Measurements from ENCODE around the gene ATP9A. TPM values are rescaled to one million over a fixed set of nuclear protein-coding genes. Genes with fewer than 3 reads are reported as not detected.

The ATP9A gene
- polyA plus RNA-seq, 12 donors = 30.6 to 92.7 (median 60.4) TPM

DNA sequence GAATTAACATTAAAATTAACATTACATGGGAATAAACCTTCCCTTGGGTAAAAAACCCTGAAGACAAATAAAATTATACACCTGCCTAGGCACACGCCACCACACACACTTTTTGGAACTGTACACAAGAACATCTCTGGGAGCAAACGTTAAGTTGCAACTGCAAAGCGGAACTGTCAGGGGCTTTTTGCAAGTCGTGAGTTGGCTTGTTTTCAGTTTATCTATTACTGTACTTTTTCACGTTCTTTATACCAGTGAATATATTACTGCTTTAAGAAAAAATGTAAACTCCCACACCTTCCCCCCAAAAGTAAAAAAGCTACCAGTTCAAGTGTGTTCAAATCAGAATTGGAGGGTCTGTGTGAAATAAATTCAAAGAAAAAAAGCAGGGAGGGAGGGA, 160.1 kb downstream of the ATP9A start:
- DNase-seq = no peak

DNA sequence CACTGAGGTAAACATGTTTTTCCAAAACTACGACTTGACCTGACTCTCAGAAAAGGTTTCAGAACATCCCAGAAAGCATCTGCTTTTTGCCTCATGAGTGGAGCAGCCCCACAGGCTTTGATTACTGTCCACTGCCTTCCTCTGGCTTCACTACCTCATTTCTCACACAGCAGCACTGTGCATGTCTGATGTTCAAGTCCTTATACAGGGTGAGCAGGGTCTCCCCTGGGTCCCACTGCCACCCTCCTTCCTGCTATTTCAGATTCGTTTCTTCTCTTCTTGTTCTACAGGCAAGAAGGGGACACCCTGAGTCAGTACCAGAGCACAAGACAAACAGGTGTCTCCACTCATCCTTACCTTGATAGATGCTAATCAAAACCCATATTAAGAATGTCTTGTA, 161.0 kb downstream of the ATP9A start:
- DNase-seq = no peak

DNA sequence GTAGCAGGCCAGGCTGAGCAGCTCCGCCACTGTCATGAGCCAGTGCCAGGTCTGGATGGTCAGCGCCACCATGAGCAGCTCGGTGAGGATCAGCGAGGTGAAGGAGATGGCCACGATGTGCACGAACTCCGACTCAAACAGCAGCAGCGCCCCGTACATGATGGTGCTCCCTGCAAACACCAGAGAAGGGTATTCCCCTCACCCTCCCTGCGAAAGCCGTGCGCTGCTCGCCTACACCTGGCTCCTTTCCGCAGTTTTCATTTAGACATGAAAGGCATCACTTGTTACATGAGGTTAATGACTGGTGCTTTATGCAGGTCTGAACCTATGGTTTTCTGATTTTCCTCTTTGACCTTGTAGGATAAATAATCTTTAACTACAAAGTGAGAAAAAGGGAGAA, 163.3 kb downstream of the ATP9A start:
- DNase-seq = no peak

DNA sequence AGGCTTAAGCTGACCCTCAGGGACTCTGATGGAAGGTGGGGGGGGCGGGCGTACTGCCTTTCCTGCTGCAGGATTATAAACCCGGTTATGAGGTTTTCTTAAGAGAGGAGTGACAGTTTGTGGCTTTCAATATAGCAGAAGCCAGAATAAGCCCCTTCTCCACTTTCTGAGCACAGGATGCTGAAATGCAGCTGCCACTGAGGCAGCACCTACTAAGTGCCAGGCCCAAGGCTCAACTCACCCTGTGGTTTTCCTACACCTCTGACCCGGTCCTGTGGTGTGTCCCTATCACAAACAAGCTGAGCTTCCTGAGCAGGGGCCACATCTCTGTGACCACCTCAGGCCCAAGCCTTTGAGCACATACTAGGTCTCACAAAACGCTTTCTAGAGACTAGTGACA, 166.1 kb downstream of the ATP9A start:
- DNase-seq = no peak

DNA sequence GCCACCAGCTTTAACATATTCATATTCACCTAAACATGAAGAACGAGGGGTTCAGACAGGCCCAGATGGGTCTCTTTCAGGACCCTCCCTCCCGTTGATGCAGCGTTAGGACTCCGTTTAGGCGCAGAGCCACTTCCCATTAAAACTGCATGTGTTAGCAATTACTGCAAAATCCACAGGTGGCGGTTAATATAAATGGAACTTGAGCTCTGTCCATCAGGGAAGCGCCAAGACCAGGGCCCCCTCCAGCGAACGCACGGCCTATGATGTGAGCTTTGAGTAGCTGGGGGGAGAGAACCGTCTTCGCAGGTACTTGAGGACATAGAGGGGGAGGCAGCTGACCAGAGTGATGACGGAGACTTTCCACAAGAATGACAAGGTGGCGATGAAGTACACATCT, 167.2 kb downstream of the ATP9A start:
- DNase-seq = no peak

DNA sequence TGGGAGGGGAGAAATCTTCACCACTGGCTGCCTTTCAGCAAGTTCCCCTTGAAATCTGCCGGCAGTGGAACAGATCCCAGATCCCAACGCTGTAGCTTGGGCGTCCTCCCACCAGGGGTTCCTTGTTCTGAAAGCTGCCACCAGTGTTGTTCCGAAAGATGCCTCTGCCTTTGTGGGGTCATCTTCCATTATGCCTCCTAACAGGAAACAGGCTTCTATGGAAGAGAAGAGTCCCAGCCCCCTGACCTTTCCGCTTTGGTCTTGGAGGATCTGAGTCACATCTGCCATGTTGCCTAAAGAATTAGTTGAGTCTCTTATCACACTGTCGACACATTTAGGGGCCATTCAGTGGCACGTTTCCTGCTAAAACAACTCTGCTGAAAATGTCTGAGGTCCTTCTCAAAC, 168.2 kb downstream of the ATP9A start:
- DNase-seq = no peak

DNA sequence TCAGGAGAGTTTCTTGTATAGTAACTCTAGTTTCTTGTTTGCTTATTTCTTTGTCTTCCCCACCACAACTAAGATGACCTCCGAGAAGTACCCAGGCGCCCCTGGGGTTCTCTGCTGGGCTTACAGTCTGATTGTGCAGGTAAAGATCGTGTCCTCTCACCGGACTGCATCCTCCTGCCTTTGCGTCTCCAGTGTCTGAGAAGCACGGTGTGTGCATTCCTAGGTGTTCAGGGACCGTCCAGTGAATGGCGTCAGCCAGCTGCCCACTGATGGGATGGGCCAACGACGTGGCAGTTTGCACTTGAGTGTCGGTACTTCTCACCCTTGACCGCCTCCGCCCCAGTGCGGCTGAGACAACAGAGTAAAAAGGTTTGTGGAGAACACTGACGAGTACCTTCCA, 169.6 kb downstream of the ATP9A start:
- DNase-seq = no peak

DNA sequence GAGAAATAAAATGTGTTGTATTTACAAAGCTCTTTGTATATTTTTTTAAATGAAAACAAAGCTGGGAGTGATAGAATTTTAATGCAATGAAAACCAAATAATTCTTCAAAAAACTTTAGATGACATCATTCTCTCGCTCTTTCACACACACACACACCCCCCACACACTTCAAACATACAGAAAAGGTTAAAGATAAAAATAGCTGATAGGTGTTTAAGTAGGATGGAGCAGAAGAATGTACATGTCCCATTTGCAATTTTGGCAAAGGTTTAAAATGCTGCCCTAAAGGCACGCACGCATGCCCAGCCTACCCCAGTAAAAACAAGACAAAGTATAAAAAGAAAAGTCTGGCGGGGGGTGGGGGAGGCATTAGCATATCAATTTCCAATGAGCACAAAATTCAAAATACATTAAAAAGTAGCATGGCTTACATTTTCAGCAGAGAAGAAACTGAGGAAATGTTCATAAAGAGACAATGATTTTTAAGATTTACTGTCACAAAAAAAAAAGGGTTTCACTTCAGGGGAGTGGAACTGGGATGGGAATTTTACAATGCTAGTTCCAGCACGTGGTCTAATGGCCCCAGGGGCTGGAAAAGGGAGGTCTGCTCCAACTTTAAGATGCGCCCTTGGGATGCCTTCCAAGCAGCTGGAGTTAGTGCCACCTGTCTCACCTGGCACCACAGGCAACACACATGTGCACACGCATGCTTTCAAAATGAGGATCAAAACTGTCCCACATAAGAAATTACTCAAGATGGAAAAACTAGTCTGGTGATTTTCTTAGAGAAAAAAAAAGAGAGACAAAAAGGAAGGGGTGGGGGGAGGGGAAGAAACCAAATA, 170.6 kb downstream of the ATP9A start:
- no peak for DNase-seq

DNA sequence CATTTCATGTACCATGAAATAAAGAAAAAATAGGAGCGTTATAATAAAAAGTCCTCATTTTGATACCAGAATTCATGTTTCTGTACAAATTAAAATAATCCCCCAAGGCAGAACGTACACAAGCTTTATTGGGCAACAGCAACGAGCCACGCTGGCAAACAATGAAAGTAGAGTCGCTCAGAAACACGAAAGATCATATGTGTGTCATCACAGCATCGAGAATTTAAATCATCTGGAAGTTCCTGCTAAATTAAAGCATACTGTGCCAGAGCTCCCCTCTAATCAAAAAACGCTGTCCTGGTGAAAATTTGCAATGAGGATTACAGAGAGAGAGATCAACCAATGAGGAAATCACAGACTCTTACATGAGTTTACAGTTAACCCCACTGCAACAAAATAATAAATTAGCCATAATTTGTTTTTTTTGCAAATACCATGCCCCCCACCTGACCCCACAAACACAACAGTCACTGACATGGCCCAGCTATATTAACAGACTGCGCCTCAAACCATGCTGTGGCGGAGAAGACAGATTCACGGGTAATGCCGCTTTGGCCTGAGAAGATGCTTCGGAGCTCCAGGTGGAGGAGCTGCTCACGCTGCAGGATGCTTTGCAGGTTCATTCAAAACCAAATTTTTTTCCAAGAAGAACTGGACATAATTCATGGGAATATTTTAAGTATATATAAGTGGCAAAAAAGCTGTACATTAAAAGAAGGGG, 171.4 kb downstream of the ATP9A start:
- DNase-seq = no peak

DNA sequence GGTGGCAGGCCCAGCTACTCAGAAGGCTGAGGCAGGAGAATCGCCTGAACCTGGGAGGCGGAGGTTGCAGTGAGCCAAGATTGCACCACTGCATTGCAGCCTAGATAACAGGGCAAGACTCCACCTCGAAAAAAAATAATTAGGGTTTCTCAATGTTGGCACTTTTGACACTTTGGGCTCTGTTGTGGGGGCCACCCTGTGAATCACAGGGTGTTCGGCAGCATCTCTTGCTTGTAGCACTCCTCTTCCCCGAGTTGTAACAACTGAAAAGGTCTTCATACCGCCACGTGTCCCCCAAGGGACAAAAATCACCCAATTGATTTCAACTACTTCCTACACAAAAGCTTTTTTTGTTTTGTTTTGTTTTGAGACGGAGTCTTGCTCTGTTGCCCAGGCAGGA, 172.4 kb downstream of the ATP9A start:
- no peak for DNase-seq

DNA sequence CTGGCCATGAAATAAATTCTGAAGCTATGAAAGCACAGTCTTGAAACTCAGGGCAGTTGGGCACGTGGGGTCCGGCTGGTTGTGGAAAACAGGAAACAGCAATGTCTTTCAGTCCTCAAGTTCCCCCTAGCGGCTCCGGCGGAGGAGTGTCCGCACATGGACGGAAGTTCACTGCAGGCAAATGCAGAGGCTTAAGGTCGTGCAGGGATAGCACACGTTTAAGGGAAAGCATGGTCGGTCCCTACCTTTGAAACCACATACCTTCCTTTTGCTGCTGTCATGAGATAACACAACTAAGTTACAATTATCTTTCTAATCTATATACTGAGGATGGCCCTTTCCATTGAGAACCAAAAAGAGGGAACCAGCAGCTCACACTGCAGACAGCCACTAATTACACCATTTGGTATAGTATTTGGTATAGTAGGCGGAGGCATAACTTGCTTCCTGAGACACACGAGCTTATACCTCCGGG, 173.1 kb downstream of the ATP9A start:
- peak; percentile 86 for DNase-seq

DNA sequence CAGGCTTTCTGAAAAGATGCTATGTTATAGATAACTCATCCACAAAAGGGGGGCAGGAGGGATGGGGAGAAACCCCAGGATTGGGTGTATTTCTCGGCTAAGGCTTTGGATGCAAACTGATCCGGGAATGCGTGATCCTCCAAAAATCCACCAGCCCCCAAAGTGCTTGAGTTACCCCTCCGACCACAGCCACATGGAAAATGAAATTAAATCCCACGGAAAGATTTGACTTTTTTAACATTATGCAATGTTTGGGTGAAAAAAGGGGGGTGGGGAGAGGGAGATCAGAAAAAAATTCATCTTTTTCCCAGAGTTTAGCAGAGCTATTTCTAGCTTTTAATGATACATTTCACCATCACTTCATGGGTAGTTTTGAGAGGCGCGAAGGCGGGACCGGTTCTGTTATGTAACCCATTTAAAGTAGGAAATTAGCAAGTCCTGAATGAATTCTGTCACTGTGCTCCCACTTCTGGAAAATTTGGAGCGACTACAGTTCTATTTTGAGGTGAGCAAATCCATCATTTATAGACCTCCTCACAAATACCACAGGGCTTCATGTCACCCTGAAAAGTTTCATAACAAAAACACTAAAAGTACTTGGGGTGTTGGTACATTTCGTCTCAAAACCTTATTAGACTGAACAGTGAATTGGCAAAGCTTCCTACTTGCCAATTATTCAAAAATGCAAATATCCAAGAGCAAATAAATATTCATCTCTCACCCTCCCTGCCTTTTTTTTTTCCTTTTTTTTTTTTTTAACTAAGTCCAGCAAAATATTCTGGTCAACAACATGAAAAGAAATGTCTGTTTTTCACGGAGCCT, 173.7 kb downstream of the ATP9A start:
- DNase-seq = no peak

DNA sequence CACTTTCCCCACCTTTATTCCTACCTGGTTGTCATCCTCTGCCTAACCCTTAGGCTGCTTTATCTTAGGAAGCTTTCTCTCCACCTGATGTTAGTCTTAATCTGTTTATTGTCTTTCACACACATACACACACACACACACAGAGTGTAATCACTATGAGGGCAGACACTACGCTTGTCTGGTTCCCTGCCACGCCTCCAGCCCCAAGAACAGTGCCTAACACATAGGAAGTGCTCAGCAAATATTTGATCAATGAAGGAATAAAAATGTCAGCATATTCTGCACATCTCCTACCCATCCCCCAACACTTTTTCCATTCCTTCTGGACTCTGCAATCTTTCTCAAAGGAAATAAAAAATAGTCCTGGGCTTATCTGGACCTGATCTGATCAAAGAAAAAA, 174.6 kb downstream of the ATP9A start:
- DNase-seq = no peak

DNA sequence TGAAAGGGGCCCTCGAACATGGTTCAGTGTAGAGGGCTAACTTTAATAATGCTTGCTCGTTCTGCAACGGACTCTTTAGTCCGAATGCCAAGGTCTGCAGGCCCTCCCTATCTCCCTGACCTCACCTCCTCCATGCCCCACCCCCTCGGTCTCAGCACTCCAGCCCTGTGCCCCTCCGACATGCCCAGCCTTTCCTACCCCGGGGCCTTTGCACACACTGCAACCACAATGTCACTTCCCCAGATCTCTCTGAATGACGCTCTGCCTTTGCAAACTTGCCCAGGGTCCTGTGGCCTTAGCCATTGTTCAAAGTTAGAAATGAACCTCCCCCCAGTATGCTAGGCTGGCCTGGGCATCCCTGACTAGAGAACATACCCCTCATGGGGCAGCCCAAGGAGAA, 175.6 kb downstream of the ATP9A start:
- no peak for DNase-seq

DNA sequence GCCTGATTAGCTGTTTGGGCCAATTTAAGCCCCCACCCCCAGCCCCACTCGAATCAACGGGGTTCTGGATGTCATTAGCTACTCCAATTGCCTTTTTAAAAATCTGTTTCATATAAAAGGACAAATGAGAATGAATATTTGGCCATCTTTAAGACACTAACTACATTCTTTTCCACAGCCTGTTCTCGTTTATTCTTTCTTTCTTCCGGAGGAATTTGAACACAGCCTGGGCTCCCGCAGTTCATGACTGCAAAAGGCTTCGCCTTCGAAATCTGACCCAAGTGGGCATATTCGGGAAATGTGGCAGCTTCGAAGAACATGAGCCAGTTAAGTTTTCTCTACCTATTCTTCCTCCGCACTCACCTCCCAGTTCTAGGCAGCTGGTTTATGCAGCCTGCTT, 176.3 kb downstream of the ATP9A start:
- no peak for DNase-seq

DNA sequence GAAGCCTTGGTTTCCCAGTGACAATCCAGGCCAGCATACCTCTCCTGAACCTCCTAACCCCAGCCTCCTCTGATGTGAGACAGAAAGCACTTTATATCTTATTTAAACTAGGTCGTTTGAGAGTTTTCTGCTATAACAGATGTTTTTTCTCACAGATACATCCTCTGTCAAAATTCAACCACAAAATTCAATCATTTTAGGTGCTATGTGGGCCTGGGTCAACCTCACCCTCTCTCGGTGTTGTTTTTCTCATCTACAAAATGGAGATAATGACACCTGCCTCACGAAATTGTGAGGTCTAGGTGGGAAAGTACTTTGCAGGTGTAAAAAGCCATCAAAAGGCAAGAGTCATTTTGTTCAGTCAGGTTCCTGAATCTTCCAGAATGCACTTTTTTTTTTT, 179.4 kb downstream of the ATP9A start:
- DNase-seq = no peak

DNA sequence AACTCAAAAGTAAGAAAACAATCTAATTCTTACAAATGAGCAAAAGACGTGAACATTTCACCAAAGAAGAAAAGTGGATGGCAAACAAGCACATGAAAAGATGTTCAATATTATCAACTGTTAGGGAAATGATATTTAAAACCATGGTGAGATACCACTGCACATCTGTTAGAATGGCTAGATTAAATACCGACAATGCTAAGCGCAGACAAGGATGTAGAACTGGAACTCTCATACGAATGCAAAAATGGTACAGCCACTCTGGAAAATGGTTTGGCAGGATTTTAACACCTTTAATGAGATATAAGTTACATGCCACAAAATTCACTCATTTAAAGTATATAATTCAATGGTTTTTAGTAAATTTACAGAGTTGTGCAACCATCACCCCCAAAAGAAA, 181.0 kb downstream of the ATP9A start:
- no peak for DNase-seq

DNA sequence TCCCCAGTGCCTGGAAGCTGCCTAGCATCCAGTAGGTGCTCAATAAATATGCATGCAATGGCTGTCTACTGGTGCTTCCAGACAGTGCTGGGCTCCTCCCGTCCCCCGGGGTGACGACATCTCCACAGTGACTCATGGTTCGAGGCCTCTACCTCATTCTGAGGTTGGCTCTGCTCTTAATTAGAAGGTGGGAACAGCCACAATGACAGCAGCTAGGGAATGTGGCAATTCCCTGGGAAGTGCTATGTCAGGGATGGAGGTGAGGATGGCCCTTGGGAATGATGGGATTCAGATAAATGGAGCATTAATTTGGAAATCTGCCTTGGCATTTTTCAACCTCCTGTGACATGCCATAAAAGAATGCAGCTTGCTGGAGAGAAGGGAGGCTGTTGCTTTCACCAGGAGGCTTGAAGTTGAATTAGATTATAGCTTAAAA, 182.2 kb downstream of the ATP9A start:
- no peak for DNase-seq

DNA sequence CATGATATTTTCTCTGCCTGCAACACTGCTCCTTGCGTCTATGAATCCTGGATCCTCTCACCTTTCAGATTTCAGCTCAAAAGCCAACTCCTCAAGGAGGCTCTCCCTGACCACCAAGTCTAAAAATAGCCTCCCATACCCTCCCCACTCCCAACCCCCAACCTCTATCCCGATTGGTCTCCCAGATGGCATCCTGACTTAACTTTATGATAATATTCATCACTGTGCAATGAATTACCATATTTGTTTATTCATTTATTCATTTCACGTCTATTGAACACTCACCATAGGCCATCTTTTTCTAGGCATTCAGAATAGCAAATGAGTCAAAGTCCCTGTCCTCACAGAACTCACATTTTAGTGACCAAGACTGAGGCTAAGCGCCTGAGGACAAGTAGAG, 183.0 kb downstream of the ATP9A start:
- no peak for DNase-seq

DNA sequence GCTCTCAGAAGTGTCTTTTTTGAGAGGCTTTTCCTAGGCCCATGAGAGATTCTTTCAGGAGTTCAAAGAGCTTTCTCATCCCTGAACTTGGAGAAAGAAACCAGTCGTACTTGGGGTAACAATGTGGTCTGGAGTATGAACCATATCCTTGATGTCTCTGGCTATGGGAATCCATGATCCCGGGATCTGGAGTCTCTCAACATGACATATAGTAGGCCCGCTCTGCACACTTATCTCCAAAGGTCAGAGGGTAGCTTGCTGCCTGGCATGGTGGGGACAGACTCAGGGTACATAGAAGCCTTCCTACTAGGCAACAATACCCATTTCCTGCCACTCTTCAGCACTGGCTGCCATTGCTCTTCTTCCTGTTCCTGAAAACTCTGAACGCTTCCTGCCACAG, 183.5 kb downstream of the ATP9A start:
- no peak for DNase-seq

DNA sequence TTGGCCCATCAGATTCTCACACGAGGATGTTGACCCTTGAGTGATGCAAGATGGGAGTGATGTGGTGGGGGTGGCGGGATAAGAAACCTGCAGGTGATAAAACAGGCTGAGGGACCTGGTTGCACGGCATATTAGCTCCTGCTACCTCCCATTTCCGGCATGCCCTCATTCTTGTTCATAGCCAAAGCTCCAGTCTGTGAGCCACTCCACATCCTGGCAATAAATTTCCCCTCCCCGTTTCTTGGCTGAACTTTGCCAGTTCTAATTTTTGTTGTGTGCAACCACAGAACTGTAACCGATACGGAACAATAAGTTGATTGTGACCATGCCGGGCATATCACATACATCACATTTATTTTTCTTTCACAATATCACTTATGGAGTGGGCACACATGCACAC, 184.1 kb downstream of the ATP9A start:
- no peak for DNase-seq

DNA sequence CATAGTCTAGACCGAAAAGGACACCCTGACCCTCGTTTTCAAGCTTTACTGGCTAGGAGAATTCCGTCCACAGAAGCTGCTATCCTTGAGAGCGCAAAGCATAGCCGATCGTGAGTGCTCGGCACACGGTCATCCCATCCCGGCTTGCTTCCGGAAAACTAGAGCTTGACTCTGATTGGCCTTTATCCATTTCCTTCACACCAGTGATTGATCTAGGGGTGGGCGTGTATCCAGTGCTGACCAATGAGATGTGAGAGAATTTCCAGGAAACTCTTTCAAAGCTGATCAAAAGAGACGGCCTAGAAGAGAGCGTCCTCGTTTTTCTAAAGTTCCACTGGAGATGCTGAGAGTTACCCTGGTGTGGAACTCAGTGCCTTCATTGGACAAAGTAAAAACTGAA, 184.7 kb downstream of the ATP9A start:
- no peak for DNase-seq
